MM.1S (cell line): Measurements from ENCODE around the gene COL27A1.

Experiments used
- EZH2 ChIP-seq: fragments of 300-600 bp; sonication (generic); optimal IDR thresholded peaks from 2 replicates; pipeline ENCODE3; 2017; ENCODE audit warnings: low read depth, mild to moderate bottlenecking, antibody characterized with exemption, low read length, mixed read lengths
- TF ChIP-seq, protein P1 (sequence below): fragments of 300-600 bp; sonication (generic); IDR thresholded peaks from 2 replicates; pipeline ENCODE4 v1.5.1; 2016; ENCODE audit warnings: antibody characterized with exemption, low read length, mixed read lengths

DNA sequence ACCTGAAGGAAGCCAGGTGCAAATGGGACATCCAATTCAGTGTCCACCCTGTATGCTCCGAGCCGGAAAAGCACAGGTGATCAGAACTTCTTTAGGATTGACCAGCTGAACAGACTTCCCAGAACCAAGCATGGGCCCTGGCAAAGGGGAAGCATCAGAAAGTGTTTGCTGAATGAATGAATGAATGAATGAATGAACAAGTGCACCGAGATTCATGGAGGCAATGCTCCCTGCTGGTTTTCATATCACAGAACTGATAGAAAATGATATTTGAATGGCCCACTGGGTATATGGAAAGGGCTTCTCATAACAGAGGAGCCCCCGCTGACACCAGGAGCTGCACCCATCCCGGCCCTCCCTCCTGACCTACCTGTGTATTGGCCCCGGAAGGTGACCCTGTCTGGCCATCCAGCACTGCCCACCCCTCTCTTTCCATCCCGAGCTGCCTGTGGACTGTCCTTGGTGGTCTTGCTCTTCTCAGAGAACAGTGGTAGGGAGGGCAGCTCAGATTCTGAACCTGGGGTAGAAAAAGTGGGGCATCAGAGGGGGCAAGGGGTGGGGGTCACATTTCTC, 190.2 kb downstream of the COL27A1 start:
- TF ChIP-seq, protein P1, sequence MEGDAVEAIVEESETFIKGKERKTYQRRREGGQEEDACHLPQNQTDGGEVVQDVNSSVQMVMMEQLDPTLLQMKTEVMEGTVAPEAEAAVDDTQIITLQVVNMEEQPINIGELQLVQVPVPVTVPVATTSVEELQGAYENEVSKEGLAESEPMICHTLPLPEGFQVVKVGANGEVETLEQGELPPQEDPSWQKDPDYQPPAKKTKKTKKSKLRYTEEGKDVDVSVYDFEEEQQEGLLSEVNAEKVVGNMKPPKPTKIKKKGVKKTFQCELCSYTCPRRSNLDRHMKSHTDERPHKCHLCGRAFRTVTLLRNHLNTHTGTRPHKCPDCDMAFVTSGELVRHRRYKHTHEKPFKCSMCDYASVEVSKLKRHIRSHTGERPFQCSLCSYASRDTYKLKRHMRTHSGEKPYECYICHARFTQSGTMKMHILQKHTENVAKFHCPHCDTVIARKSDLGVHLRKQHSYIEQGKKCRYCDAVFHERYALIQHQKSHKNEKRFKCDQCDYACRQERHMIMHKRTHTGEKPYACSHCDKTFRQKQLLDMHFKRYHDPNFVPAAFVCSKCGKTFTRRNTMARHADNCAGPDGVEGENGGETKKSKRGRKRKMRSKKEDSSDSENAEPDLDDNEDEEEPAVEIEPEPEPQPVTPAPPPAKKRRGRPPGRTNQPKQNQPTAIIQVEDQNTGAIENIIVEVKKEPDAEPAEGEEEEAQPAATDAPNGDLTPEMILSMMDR = no peak
- TF ChIP-seq EZH2 = no peak
